Hepatocyte (in vitro differentiated cells): Measurements from ENCODE around the gene FBXO42.

Source experiments
- EZH2phosphoT487 ChIP-seq: fragments of 200-600 bp; sonication (generic); IDR thresholded peaks from one replicate; pipeline ENCODE4 v1.6.1; 2018; ENCODE audit warnings: antibody characterized with exemption, mild to moderate bottlenecking, low read depth, moderate library complexity; ENCODE audit not compliant: unreplicated experiment, severe bottlenecking
- TF ChIP-seq, protein P1 (sequence below): fragments of 200-600 bp; sonication (generic); IDR thresholded peaks from 2 replicates; pipeline ENCODE4 v1.5.1; 2016; ENCODE audit warnings: antibody characterized with exemption, mild to moderate bottlenecking; ENCODE audit not compliant: poor library complexity

DNA sequence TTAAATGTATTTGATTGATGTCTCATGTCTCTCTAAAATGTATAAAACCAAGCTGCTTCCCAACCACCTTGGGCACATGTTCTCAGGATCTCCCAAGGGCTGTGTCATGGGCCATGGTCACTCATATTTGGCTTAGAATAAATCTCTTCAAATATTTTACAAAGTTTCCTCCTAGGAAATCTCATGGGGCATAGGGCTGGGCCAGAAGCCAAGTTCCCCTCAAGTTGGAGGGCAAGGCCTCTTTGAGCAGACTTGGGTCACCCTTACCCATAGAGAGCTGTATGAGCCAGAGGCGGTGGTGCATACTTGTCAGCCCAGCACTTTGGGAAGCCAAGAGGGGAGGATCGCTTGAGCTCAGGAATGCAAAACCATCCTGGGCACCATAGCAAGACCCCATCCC lies 2.3 kb upstream of the FBXO42 start:
- TF ChIP-seq, protein P1, sequence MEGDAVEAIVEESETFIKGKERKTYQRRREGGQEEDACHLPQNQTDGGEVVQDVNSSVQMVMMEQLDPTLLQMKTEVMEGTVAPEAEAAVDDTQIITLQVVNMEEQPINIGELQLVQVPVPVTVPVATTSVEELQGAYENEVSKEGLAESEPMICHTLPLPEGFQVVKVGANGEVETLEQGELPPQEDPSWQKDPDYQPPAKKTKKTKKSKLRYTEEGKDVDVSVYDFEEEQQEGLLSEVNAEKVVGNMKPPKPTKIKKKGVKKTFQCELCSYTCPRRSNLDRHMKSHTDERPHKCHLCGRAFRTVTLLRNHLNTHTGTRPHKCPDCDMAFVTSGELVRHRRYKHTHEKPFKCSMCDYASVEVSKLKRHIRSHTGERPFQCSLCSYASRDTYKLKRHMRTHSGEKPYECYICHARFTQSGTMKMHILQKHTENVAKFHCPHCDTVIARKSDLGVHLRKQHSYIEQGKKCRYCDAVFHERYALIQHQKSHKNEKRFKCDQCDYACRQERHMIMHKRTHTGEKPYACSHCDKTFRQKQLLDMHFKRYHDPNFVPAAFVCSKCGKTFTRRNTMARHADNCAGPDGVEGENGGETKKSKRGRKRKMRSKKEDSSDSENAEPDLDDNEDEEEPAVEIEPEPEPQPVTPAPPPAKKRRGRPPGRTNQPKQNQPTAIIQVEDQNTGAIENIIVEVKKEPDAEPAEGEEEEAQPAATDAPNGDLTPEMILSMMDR = no peak
- TF ChIP-seq EZH2phosphoT487 = no peak
